Measurements from ENCODE around the gene KIDINS220. TPM values are rescaled to one million over a fixed set of nuclear protein-coding genes. Genes with fewer than 3 reads are reported as not detected.

Gene KIDINS220
- total and polyA plus RNA-seq, 9 of the 15 experiments (the other 6 are each of a cell fraction or from before 2014, with no cell fraction given), result 15.2 to 48.0 (median 34.4) TPM

- no peak overlapping the region for H3K27ac ChIP-seq (ENCODE audit: extremely low read depth, low read depth, low read length)
- no peak overlapping the region for H3K4me3 ChIP-seq
- POLR2A ChIA-PET, result interaction anchor here (1.1 to 1.3 kb wide), 3 partner anchors 12 to 105 kb away, joined by 3 to 5 read pairs (median 3); no protein-coding TSS in a partner anchor
- DNase-seq (ENCODE audit: extremely low read depth in 1 of 4, low spot score in 3 of 4) (no peak), FAIRE-seq (no peak), ATAC-seq (no peak)
- no peaks in the 10 kb centered on the region for H3K27me3 ChIP-seq (ENCODE audit: control insufficient read depth in 2 of 2, insufficient read depth in 2 of 2, low read length in 2 of 2)
- H3K9me1 ChIP-seq (ENCODE audit: control insufficient read depth, insufficient read depth, low read length), result peaks cover 1% of the 10 kb centered on the region
- no TSS peak for BruUV-seq (replicated peaks)
- H3K36me3 ChIP-seq (ENCODE audit: control insufficient read depth, insufficient read depth, low read length), result peaks cover 34% of the 10 kb centered on the region; the same call in 2 of the 3 replicates
- intact Hi-C loops (cut with micrococcal nuclease) (no loop called here), in situ Hi-C loops (cut with MboI) (no loop called here)
- H3K4me1 ChIP-seq (replicated peaks in 1 of 2; ENCODE audit: control insufficient read depth in 2 of 2, insufficient read depth in 2 of 2, low read length in 2 of 2), result no peaks in the 10 kb centered on the region
- no peaks in the 10 kb centered on the region for H3K9me3 ChIP-seq (replicated peaks; ENCODE audit: control insufficient read depth, insufficient read depth, low read depth, low read length)
- WGBS (ENCODE audit: insufficient coverage, low coverage, missing lambda C conversion rate), result 90% methylated on average over 4 of the region's 4 CpGs
- H3K4me2 ChIP-seq (ENCODE audit: insufficient read depth, low read length), result no peak overlapping the region
- H3K9ac ChIP-seq (ENCODE audit: insufficient read depth in 1 of 2, low read depth in 2 of 2, low read length in 2 of 2), result no peak overlapping the region
- no peak overlapping the region for H2AFZ ChIP-seq (ENCODE audit: low read depth, low read length)
- CTCF ChIA-PET (ENCODE audit: low intra/inter-chr PET ratio), result no interaction called here
- peaks cover 2% of the 10 kb centered on the region; the same call in 1 of the 3 replicates for H3K79me2 ChIP-seq (ENCODE audit: control insufficient read depth, insufficient read depth, low read length)
- H4K20me1 ChIP-seq (replicated peaks; ENCODE audit: control insufficient read depth, insufficient read depth, low read length), result no peaks in the 10 kb centered on the region
- TF ChIP-seq ZBTB7A (IDR thresholded peaks at IDR 0.05; ENCODE audit: borderline replicate concordance, control insufficient read depth, low read depth, low read length) (no peak), THRAP3 (IDR thresholded peaks at IDR 0.05; ENCODE audit: borderline replicate concordance) (no peak), TAF15 (IDR thresholded peaks at IDR 0.05; ENCODE audit: low read depth, low read length) (no peak), HNRNPL (IDR thresholded peaks at IDR 0.05; ENCODE audit: low read depth, low read length) (no peak), ZNF740 (CRISPR knock-in tag; IDR thresholded peaks at IDR 0.05) (no peak), ZNF740 (tag; IDR thresholded peaks at IDR 0.05) (no peak), ZNF277 (CRISPR knock-in tag; IDR thresholded peaks at IDR 0.05; ENCODE audit: borderline replicate concordance) (no peak), ZNF696 (CRISPR knock-in tag; conservative IDR thresholded peaks at IDR 0.05) (no peak), RNF219 (CRISPR knock-in tag; IDR thresholded peaks at IDR 0.05) (no peak), CREB5 (CRISPR knock-in tag; IDR thresholded peaks at IDR 0.05) (no peak), TBP (optimal IDR thresholded peaks at IDR 0.05; ENCODE audit: low read depth, low read length) (no peak), SIN3A (IDR thresholded peaks at IDR 0.05; ENCODE audit: borderline replicate concordance in 2 of 2, control insufficient read depth in 1 of 2, low read depth in 2 of 2, low read length in 2 of 2) (no peak), MEIS2 (IDR thresholded peaks at IDR 0.05; ENCODE audit: partially characterized antibody) (no peak)
These were observed 15.2 kb downstream of the KIDINS220 start for GRCh38 chr2:8822218-8822617.

All from K562 (cell line).